HG02798 (cell line): ENCODE measurements around the gene PHOX2B.
"Not testable (repeated sequence)": the region's sequence is repeated elsewhere in the genome, so short reads cannot be mapped to it uniquely, and the experiment has no call there.

Experiments
- ATAC-seq: cut with Tn5 transposase; IDR thresholded peaks from one replicate; pipeline ENCODE4 v1.9.1; 2021; ENCODE audit warnings: mild to moderate bottlenecking; ENCODE audit not compliant: unreplicated experiment, poor library complexity

PHOX2B gene

GRCh38 chr4:41714364-41715000 is 34.0 kb downstream of the PHOX2B start:
- ATAC-seq, result no peak

DNA sequence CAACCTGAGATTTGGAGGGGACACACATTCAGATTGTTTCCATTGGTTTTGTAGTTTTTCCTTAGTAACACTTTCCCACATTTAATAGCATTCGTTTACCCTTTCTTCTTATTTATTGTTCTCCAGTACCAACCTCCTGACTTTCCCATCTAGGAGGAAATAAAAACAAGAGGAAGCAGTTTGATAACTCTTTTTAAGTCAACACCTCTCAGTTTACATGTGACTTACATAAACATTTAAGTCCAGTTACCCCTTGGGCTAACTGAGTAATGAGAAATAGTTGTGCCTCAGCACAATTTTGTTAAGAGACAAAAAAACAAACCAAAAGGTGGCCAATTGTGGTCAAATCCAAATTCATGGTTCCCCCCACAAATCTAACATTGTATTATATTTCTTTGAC is 34.8 kb downstream of the PHOX2B start:
- no peak for ATAC-seq

DNA sequence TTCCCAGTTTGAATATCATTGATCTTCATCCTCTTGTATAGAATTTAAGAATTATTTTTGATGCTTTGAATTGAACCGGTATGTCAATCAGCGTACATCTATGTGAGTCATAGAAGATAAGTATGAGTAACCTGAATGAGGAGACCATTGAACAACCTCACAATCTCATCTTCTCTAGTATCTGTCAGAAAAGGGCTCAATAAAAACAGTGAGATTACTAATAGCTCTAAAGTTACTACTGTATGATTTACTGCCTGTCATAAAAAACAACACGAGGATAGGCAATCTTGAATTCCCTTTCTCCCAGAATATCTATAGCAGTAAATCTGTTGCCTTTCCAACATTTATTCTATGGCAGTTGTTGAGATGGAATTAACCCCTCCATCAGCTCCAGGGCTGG is 36.1 kb downstream of the PHOX2B start:
- ATAC-seq, result no peak

DNA sequence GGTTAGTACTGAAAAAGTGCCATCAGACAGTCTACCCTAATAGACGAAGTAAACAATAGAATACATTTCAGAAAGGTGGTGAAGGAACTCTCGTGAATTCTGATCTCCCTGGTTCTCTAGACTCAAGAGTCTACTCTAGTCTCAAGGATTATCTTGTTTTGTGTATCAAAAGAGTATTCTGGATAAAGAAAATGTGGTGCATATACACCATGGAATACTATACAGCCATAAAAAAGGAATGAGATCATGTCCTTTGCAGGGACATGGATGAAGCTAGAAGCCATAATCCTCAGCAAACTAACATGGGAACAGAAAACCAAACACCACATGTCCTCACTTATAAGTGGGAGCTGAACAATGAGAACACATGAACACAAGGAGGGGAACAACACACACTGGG is 36.9 kb downstream of the PHOX2B start:
- ATAC-seq, result not testable (repeated sequence)

DNA sequence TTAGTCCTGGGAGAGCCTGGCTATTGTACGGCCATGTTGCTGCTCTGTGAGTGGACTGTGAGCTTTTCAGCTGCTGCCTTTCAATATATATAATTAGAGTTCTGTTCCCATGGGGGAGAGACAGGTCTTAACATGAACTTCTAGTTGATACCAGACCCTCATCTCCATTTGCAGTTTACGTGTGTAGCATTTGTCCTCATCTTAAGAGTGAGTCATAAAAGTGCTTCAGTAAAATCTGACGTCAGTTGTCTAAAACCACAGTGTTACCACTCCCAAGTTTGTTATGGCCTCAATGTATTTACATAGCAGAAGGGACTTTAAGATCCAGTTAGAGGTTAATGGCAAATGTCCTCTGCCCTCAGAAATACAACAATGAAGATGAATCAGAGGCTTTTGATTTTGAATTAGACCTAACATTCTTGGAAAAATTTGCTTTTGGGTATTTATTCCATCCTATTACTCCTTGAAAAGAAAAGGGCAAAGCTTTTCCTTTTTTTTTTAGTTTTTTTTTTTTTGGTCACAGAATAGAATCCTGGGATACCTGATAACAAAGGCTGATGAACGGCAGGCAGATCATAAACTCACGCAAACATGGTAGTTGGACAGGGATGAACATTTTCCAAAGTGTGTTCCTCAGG is 38.6 kb downstream of the PHOX2B start:
- no peak for ATAC-seq

GRCh38 chr4:41703785-41704184 is 44.7 kb downstream of the PHOX2B start:
- no peak for ATAC-seq

DNA sequence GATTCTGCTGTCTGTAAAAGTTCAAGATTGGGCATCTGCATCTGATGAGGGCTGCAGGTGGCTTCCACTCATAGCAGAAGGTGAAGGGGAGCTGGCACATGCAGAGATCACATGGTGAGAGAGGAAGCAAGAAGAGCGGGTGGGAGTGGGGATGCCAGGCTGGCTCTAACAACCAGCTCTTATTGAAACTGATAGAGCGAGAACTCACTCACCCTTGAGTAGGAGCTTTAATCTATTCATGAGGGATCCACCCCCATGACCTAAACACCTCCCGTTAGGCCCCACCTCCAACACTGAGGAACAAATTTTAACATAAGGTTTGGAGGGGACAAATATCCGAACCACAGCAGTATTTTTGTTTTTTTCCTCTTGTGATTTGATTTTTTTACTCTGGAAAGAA is 45.8 kb downstream of the PHOX2B start:
- ATAC-seq, result no peak

DNA sequence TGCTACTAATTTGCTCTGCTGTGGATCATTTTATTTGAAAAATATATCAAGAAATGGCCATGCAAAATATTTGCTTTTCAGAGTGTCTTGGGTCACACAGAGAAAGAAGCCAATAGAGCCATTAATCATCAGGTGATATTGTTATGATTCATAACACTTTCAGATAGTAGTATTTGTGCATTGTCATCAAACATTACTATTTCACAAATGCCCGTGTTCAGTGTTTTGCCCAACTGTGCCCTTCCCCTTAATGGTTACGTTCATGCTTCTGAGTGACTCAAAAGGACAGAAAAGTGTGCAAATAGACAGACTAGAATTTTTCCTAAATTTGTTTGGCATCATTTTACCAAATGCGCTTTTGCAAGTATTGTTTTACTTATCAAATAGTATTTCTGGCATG is 46.5 kb downstream of the PHOX2B start:
- no peak for ATAC-seq

DNA sequence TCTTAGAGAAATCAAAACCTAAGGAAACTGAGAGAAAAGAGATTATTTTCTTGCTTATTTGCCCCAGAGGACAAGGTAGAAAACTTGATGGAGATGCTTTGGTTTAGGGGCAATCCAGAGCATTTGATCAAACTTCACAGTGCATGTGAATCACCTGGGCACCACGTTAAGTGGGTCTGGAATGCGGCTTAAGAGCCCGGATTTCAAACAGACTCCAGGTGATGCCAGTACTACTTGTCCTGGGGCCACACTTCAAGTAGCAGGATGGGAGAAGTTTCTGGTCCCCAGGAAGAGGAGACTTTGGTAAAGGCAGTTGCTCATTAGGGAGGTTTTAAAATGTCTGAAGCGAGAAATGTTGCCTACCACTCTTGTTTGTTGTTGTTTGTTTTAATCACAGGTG is 51.8 kb downstream of the PHOX2B start:
- no peak for ATAC-seq

GRCh38 chr4:41696131-41696530 is 52.4 kb downstream of the PHOX2B start:
- no peak for ATAC-seq
